Caco-2 (cell line): ENCODE measurements around the gene FBN2. TPM values are rescaled to one million over a fixed set of nuclear protein-coding genes. Genes with fewer than 3 reads are reported as not detected.

Experiments
- BruUV-seq: library from RNA; stranded (reverse); fragments of 400-500 nt; replicated peaks from 2 replicates; lab custom pipeline; 2021; lab: Mats Ljungman, UMichigan
- CTCF ChIA-PET: fragments of 300-600 bp; sonication (Branson Sonifier 250); formaldehyde crosslinking; loops from one replicate; lab custom pipeline; 2022; ENCODE audit warnings: antibody characterized with exemption; lab: Charles Lee
- POLR2A ChIA-PET: fragments of 300-600 bp; sonication (Branson Sonifier 250); formaldehyde crosslinking; loops from one replicate; lab custom pipeline; 2022; ENCODE audit warnings: antibody characterized with exemption; lab: Charles Lee
- DNase-seq, 2 experiments: peaks; one replicate each; pipeline versions ENCODE4 v3.0.0 to v3.0.0-alpha.2; 2020 to 2022
- H3K27me3 ChIP-seq: replicated peaks from 2 replicates; pipeline ENCODE4 v1.6.0; 2011; ENCODE audit warnings: low read length; ENCODE audit not compliant: control insufficient read depth, insufficient read depth
- H3K36me3 ChIP-seq: 2 replicates; pipeline ENCODE4 v1.5.1; 2011; ENCODE audit warnings: low read length; ENCODE audit not compliant: control insufficient read depth, insufficient read depth
- H3K4me1 ChIP-seq: fragments of 250-450 bp; sonication (Bioruptor Pico); 2 replicates; pipeline ENCODE4 v1.5.1; 2020; ENCODE audit warnings: mild to moderate bottlenecking
- H3K4me3 ChIP-seq: 2 replicates; pipeline ENCODE4 v1.5.1; 2011; ENCODE audit warnings: low read depth, mild to moderate bottlenecking, control low read depth, low read length
- H3K9me3 ChIP-seq: fragments of 250-450 bp; sonication (Bioruptor Pico); 2 replicates; pipeline ENCODE4 v1.5.1; 2020; ENCODE audit warnings: mild to moderate bottlenecking, moderate library complexity
- H3K27ac Mint-ChIP-seq: one replicate; pipeline ENCODE4 v1.8.0; 2022; ENCODE audit warnings: mixed read lengths; ENCODE audit not compliant: unreplicated experiment
- H3K27me3 Mint-ChIP-seq: one replicate; pipeline ENCODE4 v1.8.0; 2022; ENCODE audit warnings: mixed read lengths; ENCODE audit not compliant: insufficient read depth, unreplicated experiment
- H3K36me3 Mint-ChIP-seq: one replicate; pipeline ENCODE4 v1.8.0; 2022; ENCODE audit warnings: mild to moderate bottlenecking, mixed read lengths; ENCODE audit not compliant: insufficient read depth, unreplicated experiment
- H3K4me1 Mint-ChIP-seq: one replicate; pipeline ENCODE4 v1.8.0; 2022; ENCODE audit warnings: low read depth, mixed read lengths; ENCODE audit not compliant: unreplicated experiment
- H3K4me3 Mint-ChIP-seq: one replicate; pipeline ENCODE4 v1.8.0; 2022; ENCODE audit warnings: mild to moderate bottlenecking, moderate library complexity, mixed read lengths; ENCODE audit not compliant: unreplicated experiment
- H3K9me3 Mint-ChIP-seq: one replicate; pipeline ENCODE4 v1.8.0; 2022; ENCODE audit warnings: mixed read lengths; ENCODE audit not compliant: unreplicated experiment
- intact Hi-C: fragments of 100-400 bp; cut with micrococcal nuclease; formaldehyde crosslinking; loops from one replicate; pipeline ENCODE4 v1.10.0; 2022; ENCODE audit not compliant: unreplicated experiment
- total RNA-seq: library from RNA; stranded (reverse); gene quantifications from 2 replicates; pipeline ENCODE4 v1.2.3, GENCODE V29; 2022
- TF ChIP-seq, protein P1 (sequence below), 2 experiments: fragments of 200-600 bp in 1 of 2; IDR thresholded peaks; 1 replicate in 1 of 2; 2 replicates in 1 of 2; pipeline versions ENCODE4 v1.5.1 to v1.8.0; 2011 to 2022; ENCODE audit warnings: antibody characterized with exemption in 1 of 2, control low read depth in 1 of 2, inconsistent platforms in 1 of 2, low read depth in 1 of 2, low read length in 1 of 2, mild to moderate bottlenecking in 1 of 2, moderate library complexity in 1 of 2; ENCODE audit not compliant: insufficient read depth in 1 of 2, severe bottlenecking in 1 of 2, unreplicated experiment in 1 of 2

FBN2 gene
- total RNA-seq, 1 experiment from 2014 or later: 0.09 TPM

DNA sequence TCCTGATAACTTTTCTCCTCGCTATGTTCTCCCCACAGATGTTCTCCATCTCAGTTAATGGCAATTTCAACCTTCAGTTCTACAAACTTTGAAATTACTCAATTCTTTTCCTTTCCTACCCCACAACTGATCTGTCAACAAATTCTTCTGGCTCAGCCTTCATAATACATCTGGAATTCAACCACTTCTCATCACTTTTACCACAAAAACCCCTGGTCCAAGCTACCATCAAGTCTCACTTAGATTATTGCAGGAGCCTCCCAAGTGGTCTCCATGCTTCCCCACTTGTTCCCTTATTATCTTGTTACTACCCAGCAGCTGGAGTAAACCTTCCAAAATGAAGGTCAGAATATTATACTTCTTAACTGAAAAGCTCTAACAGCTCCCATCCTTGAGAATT lies 110.1 kb downstream of the FBN2 start:
- Mint-ChIP-seq H3K9me3 (peaks cover 10% of the 10 kb centered on the region), H3K4me1 (peaks cover 16% of the 10 kb centered on the region), H3K36me3 (no peaks in the 10 kb centered on the region), H3K4me3 (no peak overlapping the region), H3K27ac (no peak overlapping the region), H3K27me3 (no peaks in the 10 kb centered on the region)
- Histone ChIP-seq H3K36me3 (no peaks in the 10 kb centered on the region), H3K4me1 (peaks cover 11% of the 10 kb centered on the region), H3K27me3 (no peaks in the 10 kb centered on the region), H3K9me3 (no peaks in the 10 kb centered on the region), H3K4me3 (no peak overlapping the region)
- POLR2A ChIA-PET: no interaction called here
- no TSS peak for BruUV-seq
- no peak for DNase-seq
- TF ChIP-seq, protein P1, sequence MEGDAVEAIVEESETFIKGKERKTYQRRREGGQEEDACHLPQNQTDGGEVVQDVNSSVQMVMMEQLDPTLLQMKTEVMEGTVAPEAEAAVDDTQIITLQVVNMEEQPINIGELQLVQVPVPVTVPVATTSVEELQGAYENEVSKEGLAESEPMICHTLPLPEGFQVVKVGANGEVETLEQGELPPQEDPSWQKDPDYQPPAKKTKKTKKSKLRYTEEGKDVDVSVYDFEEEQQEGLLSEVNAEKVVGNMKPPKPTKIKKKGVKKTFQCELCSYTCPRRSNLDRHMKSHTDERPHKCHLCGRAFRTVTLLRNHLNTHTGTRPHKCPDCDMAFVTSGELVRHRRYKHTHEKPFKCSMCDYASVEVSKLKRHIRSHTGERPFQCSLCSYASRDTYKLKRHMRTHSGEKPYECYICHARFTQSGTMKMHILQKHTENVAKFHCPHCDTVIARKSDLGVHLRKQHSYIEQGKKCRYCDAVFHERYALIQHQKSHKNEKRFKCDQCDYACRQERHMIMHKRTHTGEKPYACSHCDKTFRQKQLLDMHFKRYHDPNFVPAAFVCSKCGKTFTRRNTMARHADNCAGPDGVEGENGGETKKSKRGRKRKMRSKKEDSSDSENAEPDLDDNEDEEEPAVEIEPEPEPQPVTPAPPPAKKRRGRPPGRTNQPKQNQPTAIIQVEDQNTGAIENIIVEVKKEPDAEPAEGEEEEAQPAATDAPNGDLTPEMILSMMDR (IDR thresholded peaks at IDR 0.05; ENCODE audit: insufficient read depth in 1 of 2, low read depth in 1 of 2, low read length in 1 of 2, severe bottlenecking in 1 of 2, unreplicated experiment in 1 of 2): no peak
- CTCF ChIA-PET: no interaction called here
- intact Hi-C loops: loop anchor here (10.0 kb wide), 2 partner anchors 213 to 417 kb away; no protein-coding TSS in a partner anchor

DNA sequence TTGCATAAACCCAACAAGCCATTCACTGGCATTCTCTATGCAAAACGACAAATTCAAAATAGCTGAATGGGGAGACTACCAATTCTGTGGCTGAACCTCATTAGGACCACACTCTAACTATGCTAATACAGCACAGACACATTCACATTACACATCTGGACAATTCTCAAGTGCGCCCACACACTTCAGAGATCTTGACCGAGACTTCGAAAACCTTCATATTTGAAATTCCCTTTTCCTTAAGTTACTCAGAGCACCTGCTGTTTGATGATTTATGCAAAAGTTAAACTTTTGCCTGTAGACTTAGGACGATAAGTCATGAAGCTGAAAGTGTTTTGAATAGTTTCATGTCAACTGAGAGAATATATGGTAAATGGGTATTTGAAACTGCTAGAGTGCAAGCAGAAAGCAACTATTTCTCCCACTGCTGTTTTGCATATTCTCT lies 111.9 kb downstream of the FBN2 start:
- Mint-ChIP-seq H3K27ac (no peak overlapping the region), H3K4me1 (peaks cover 16% of the 10 kb centered on the region), H3K36me3 (no peaks in the 10 kb centered on the region), H3K9me3 (peaks cover 10% of the 10 kb centered on the region), H3K4me3 (no peak overlapping the region), H3K27me3 (no peaks in the 10 kb centered on the region)
- intact Hi-C loops: loop anchor here (10.0 kb wide), 2 partner anchors 211 to 419 kb away; no protein-coding TSS in a partner anchor
- Histone ChIP-seq H3K9me3 (peaks cover 3% of the 10 kb centered on the region; the same call in 1 of the 2 replicates), H3K27me3 (no peaks in the 10 kb centered on the region), H3K4me1 (peaks cover 11% of the 10 kb centered on the region), H3K4me3 (no peak overlapping the region), H3K36me3 (no peaks in the 10 kb centered on the region)
- POLR2A ChIA-PET: no interaction called here
- CTCF ChIA-PET: no interaction called here
- TF ChIP-seq, protein P1 (IDR thresholded peaks at IDR 0.05; ENCODE audit: insufficient read depth in 1 of 2, low read depth in 1 of 2, low read length in 1 of 2, severe bottlenecking in 1 of 2, unreplicated experiment in 1 of 2): no peak
- no peak for DNase-seq
- no TSS peak for BruUV-seq

DNA sequence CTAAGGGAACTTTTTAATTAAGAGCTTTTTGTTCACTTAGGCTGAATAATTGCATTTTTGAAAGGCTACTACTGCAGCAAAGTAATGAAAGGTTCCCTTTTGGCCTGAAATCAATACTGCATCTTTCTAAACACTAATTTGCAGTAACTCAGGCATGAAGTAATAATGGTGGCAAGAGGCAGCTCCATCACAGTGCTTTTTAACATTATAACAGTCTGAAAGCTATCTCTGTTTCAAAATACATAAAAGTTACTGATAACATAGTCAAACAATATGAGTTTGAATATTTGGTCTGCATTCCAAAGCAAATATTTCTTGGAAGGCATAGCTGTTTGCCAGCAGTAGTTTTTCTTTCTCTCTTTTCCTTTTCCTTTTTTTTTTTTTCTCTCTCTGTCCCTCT lies 113.4 kb downstream of the FBN2 start:
- DNase-seq: no peak
- H3K36me3 Mint-ChIP-seq: no peaks in the 10 kb centered on the region
- H3K4me1 Mint-ChIP-seq: peaks cover 16% of the 10 kb centered on the region
- H3K9me3 Mint-ChIP-seq: peaks cover 10% of the 10 kb centered on the region
- no peak overlapping the region for H3K4me3 Mint-ChIP-seq
- no peaks in the 10 kb centered on the region for H3K27me3 Mint-ChIP-seq
- ChIA-PET POLR2A (no interaction called here), CTCF (interaction anchor here (0.7 kb wide), 1 partner anchor 909 kb away, joined by 4 read pairs; no protein-coding TSS in a partner anchor)
- no TSS peak for BruUV-seq
- Histone ChIP-seq H3K4me3 (no peak overlapping the region), H3K27me3 (no peaks in the 10 kb centered on the region), H3K36me3 (no peaks in the 10 kb centered on the region), H3K4me1 (peaks cover 11% of the 10 kb centered on the region), H3K9me3 (peaks cover 11% of the 10 kb centered on the region; the same call in 1 of the 2 replicates)
- TF ChIP-seq, protein P1 (IDR thresholded peaks at IDR 0.05; ENCODE audit: insufficient read depth in 1 of 2, low read depth in 1 of 2, low read length in 1 of 2, severe bottlenecking in 1 of 2, unreplicated experiment in 1 of 2): no peak
- intact Hi-C loops: loop anchor here (10.0 kb wide), 2 partner anchors 210 to 420 kb away; no protein-coding TSS in a partner anchor
- no peak overlapping the region for H3K27ac Mint-ChIP-seq
